HK-2 (cell line): ENCODE measurements around the gene TMEM117.

Experiments used
- DNase-seq: peaks from one replicate; pipeline ENCODE4 v3.0.0-alpha.2; 2018; ENCODE audit not compliant: unreplicated experiment

TMEM117 gene

DNA sequence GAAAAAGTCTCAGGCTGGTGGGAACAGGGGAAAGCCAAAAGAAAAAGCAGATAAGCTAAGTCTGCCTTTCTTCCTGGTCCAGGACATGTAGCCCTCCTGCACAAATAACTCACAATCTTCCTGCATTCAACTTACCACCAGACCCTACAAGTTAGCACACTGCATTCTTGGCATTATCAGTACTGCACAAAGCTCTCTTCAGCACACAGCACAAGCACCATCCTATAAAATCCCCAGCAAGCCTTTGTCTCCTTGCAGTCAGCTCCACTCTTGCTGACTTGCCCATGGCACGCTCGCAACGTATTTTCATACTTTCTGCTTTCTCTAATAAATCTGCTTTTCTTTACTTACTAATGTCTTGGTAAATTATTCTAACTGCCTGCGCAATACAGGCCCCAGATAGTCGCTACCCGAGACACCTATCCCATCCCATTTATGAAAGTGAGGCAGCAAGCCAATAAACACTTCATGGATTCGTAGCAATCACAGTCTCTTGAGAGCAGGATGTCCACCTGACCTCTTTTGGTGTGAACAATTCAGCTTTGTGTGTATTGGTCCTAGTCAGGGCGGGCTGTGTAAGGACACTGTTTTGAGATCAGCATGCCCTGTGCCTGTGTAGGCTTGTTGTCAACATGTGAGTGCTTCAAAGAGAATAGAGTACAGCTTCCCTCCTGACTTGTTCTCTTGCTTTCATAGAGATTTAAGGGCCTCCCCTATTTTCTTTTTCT, 49.0 kb downstream of the TMEM117 start:
- no peak for DNase-seq

DNA sequence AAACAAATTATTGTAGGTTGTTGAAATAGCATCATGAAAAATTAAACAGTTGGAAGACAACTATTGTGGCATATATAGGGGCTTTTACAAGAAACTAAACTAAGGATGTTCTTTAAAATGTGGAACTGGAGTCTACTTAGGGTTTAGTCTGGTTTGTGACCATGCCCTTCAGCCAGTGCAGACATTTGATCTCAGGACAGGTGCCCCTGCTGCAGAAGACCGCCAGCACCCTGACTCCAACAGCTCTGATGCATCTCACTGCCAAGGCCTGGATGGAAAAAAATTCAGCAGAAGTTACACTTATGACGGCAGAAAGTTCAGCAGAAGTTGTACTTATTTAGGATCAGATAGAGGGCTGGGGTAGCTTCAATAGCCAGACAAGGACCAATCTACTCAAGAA, 51.5 kb downstream of the TMEM117 start:
- DNase-seq, result no peak

DNA sequence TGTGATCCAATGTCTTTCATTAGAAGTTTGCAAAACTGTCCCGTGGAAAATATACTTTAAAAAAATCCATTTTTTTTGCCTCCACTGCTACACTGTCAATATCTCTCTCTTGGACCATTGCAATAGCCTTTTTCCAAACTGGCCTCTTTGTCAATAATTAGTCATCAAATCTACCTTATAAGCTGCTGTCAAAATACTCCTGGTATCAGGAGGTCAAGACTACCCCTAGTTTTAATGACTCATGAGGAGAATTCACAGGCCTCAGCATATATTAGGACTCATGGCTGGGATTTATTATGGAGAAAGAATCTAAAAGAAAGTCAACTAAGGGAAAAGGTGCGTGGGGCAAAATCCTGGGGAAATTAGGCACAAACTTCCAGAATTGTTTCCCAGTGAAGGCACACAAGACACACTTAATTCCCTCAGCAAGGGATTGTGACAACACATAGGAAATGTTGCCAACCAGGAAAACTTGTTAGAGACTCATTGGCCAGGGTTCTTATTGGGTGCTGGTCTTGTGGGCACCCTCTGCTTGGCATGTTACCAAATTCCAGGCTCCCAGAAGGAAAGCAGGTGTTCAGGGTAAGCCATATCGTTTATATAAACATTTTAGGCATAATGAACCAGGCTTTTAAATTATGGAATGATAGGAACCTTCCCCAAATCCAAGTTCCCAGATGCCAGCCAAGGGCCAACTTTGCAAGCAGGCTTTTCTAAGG, 56.1 kb downstream of the TMEM117 start:
- DNase-seq, result no peak

DNA sequence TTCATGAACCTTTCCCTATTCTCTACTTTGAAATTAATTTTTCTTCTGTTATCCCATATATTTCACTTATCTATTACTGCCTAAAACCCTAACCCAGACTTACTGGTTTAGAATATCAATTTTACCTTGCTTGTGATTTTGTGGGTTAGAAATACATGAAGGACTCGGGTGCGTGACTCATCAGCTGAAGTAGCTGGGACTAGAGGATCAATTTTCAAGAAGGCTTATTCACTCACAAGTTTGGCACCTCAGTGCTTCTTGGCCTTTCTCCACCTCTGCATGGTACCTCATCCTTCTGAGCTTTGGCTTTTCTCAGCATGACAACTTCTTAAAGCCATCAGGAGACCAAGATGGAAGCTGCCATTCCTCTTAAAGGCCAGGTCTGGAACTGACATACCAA, 57.8 kb downstream of the TMEM117 start:
- DNase-seq, result no peak

DNA sequence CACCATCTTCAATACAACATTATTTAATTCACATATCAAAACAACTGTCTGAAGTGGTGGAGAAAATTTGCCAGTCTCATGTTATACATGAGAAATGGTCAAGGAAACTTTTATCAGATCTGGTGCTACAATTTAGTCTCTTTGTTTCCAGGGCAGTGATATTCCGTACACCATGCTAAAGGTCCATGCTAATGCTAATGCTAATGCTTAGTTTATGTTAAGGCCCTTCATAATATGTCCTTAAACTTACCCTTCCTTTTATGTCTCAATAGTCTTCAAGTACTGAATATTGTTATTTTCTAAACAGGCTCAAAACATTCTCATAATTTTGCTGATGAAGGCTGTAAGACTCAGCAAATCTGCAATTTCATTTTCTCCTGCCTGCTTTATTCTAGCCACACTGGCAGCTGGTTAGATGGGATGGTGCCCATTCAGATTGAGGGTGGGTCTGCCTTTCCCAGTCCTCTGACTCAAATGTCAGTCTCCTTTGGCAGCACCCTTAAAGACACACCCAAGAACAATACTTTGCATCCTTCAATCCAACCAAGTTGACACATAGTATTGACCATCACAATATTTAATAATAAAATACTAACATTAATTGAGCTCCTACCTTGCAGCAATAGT, 59.8 kb downstream of the TMEM117 start:
- DNase-seq, result no peak

DNA sequence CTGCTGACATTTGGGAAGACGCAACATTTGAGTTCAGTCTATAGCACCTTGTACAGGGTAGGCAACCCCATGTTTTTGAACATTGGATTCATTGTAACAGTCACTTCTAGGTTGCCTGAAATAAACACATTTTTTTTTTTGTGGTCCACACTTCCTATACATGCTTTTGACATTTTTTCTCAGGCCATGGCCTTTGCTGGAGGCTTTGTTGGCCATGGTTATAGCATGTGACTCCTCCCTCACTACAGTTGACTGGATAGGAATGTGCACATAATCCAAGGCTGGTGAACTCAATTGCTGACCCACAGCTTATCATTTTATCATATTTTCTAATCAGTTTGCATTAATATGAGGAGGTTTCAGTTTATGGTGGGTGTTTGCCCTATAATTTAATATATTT, 60.6 kb downstream of the TMEM117 start:
- peak; percentile 29 for DNase-seq

DNA sequence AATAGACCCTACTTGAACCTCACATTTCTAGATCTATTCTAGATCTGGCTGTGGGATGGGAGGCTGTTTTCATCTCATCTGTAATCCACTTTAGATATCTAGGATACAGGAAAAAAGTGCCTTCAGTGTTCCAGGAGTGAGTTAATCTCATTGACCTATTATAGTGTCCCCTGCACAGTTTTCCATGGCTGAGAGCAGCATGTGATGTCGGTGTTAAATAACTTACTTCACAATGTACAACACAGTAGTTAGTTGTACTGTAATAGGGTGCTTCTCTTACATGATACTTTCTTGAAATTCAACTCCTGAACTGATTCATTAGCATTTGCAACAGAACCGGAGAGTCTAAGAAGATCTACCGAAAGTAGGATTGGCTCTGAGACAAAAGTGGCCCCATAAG, 62.6 kb downstream of the TMEM117 start:
- DNase-seq, result no peak

DNA sequence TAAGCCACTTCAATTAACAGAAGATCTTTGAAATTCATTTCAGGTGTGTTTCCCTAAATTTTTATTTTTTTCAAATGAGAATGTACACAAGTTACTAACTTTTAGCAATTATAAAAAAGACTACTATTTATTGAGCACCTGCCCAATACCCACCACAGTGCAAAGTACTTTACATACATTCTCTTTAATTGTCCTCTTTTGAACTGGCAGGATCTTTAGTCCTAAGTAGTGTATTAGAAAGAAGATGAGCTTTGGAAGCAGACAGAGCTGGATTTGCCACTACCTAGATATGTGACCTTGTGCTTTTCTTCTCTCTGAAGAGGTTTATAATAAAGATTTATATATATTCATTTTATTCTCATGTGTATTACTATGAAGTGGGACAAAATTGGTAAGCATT, 63.7 kb downstream of the TMEM117 start:
- no peak for DNase-seq

DNA sequence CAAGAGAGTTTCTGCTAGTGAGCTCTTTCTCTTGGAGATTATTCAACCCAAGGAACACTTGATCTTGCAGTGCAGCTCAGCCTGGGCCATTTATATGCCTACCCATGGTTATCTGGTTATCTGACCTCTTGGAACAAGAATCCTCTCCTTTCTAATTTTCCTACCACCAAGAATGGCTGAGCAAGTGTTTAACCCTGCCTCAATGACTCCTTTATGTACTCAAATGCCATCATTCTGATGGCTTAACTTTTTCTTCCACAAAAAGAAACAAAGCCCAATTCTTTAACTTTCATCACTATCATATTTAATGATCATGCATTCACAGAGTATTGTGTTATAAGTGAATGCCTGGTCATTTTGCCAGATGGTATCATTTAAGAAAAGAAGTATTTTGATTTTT, 67.8 kb downstream of the TMEM117 start:
- no peak for DNase-seq

DNA sequence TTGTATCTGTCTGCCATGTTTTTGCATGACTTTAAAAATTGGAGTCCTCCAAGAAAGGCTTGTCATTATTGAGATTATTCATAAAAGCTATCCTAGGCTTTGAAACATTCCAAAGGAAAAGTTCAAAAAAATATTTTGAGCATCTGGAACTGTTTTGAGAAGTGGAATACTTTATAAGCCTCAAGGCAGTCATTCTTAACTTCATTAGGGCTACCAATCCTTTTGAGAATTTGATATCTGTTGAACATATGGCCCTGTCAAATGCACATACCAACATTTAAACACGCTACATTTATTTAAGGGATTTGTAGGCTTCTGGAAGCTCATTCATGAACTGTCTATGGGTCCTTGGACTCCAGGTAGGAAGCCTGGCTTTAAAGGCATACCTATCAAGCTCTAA, 77.0 kb downstream of the TMEM117 start:
- no peak for DNase-seq

DNA sequence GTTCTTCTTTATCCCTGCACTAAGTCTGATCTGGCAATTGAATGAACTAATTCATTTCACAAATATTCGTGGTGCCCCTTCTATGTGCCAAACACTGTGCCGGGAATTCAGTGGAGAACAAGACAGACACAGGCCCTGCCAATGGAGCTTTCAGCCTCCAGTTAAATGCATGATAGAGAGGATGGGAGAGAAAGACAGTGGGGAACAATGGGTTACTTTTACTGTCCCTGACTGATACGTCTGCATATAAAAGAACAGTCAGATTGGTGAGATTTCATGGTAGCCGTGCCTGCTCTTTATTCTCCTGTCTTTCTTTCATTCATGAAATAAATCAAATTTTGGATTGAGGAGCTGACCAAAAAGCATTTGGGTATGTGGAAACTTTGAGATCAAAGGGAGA, 78.5 kb downstream of the TMEM117 start:
- no peak for DNase-seq

DNA sequence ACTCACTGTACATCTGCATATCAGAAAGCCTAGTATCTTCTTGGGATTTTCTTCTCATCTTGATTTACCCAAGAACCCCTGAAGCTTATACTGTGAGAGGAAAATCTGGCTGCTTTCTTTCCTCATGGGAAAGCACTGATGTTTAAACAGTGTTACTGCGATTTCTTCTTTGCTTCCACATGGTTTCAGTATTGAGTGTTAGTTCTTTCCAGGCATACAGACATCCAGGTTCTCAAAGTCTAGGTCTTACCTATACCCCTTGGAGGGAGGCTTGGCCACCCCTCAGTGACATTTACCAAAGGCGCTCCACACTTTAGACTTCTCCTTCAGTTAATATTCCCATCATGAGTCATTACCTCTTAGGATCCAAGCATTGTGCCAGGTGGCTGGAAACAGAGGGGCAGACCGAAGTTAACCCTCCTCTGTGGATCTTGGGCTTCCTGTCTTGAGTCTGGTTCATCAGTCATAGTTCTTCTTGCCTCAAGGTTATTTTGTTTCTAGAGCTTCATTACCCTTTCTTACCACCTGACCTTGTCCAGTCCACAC, 79.1 kb downstream of the TMEM117 start:
- no peak for DNase-seq

DNA sequence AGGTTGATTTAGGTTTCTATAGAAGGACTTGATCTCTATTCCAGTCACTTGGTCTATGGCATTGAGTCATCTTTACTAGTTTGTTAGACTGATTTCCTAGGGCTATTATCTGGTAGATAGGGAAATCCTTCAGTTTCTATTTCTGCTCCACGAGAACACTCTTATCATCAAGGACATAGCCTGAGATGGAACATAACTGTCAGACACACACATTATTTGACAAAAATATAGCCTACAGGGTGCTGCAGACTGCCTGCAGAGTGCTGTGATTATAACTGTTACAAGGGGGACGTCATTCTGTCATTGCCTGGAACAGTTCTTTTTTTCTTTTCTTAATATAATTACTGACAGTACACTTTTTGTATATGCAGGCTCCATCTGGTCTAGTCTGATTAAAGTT, 82.0 kb downstream of the TMEM117 start:
- no peak for DNase-seq

DNA sequence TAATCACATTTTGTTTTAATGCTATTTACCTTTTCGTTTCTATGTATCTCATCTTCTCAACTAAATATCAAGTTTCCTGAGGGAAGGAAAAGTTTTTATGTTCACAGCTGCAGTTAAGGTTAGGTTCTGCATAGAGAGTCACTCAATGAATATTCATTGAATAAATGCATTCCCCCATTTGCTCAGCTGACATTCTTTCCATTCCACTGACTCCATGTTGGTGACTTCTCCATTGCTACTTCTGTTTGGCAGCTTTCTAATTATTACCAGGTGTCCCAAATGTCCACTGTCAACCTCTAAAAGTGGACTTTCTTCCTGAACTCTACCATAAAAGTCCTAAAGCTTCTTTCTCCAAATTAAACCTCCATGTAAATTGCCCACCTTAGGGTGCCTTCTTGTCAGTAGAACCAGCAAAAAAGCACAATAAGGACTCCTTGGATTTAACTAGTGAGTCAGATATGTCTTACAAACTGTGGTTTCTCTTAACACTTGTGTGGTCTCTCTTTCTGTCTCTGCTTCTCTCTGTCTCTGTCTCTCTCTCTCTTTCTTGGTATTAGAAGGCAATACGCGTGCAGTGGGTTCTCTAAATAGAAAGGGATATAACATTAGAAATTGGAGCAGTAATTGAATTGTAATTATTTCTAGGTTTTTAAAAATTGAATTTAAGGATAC, 85.9 kb downstream of the TMEM117 start:
- DNase-seq, result no peak

DNA sequence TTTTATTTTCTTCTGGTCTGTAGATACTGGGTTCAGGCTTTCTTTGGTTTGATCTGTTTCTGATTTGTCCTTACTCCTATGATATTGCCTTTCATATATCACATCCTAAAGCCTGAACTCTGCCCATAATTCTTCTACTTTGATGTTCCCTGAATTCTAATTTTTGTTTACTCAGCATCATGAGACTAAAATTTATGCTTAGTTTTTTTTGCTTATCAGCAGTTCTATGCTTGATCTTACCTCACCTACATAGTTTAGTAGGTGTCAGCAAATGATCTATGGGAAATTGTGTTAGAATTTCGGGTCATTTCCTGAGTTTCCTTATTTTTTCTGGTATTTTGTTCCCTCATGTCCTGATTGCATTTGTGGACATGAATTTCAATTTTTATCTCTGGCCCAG, 94.2 kb downstream of the TMEM117 start:
- DNase-seq, result no peak

DNA sequence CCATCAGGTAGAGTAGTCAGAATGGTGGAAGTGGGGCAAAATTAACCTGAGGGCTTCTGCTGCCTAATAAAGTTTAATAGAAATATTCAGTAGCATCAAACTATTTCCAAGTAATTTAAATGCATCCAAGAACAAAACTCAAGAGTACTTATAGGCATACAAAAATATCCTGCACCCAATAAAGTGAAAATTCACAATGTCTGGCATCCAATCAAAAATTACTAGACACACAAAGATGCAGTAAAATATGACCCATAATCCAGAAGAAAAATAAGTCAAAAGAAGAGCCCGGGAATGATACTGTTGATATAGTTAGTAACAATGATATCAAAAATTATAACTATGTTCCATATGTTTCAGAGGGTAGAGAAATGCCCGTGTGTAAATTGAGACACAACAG, 95.3 kb downstream of the TMEM117 start:
- no peak for DNase-seq

DNA sequence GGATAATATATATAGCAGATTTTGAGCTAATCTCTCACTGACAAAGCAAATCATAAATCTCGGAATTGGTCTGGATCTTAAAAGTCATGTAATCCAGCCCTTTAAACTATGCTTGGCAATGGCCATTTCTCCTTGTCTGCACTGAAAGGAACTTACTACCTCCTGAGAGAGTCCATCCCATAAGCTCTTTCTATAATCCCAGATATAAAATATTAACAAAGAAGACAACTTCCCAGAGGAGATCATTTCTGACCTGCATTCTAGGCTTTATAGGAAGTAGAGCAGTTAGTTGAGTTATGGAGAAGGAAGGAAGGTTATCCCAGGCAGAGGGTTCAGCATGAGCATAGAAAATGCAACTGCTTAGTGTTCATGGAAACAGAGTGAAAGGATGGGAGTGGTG, 99.7 kb downstream of the TMEM117 start:
- DNase-seq, result no peak

DNA sequence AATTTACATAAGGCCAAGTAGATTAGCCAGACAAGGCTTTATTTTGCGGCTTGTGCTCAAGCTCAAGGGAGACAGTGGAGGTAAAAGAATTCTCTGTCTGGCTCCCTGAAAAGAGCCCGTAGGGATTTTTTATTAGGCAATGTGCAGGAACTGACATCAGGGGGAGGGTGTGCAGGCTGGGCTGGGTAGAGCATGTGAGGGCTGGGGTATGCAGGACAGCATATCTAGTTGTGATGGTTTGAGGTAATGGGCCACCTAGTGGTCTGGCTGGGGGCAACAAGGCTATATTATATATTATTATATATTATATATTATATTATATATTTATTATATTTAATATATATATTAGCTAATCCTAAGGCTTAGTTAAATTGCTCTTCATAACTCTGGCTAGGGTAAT, 102.1 kb downstream of the TMEM117 start:
- peak; percentile 2 for DNase-seq

DNA sequence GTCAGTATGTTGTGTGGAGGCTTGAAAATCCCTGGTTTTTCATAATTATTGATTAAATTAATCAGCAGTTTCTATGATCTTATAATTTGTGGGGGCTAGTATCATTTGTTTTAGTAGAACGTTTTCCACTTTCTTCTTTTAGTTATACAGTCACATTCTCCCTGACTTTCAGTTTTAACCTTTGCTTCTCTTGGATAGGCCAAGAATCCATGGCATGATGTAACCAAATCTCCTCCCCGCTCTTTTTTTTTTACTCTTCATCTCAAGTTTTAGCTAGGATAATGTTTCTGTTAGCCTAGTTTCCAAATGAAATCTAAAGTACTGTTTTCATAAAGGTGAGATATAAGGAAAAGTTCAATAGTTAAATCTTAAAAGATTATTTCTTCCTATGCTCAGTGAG, 106.5 kb downstream of the TMEM117 start:
- DNase-seq, result no peak

DNA sequence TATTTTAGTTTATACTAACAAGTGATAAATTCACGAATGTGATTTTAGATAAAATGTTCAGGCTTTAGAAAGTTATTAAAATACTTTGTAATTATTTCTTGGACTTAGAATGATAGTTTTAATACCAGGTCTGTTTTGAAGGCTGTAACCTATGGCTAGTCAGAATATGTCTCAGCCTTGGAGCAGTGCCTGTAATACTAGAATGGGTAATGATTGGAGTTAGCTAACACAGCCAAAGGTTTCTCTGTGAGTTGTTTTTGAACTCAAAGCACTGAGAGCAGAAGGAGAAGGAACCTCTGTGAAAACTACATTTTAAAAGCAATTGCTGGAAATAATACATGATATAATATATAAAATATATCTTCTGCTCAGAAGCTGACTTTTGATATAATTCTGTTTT, 110.1 kb downstream of the TMEM117 start:
- no peak for DNase-seq

DNA sequence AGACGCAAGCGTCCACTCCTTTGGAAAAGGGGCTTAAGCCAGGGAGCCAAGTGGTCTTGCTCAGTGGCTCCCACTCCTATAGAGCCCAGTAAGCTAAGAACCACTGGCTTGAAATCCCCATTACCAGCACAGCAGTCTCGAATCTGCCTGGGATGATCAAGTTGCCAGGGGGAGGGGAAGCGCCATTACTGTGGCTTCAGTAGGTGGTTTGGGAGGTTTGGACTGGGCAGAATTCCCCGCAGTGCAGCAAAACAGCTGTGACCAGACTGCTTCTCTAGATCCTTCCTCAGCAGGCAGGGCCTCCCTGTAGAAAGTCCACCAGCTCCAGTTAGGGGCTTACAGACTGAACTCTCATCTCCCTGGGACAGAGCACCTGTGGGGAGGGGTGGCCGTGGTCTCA, 115.4 kb downstream of the TMEM117 start:
- DNase-seq, result no peak

DNA sequence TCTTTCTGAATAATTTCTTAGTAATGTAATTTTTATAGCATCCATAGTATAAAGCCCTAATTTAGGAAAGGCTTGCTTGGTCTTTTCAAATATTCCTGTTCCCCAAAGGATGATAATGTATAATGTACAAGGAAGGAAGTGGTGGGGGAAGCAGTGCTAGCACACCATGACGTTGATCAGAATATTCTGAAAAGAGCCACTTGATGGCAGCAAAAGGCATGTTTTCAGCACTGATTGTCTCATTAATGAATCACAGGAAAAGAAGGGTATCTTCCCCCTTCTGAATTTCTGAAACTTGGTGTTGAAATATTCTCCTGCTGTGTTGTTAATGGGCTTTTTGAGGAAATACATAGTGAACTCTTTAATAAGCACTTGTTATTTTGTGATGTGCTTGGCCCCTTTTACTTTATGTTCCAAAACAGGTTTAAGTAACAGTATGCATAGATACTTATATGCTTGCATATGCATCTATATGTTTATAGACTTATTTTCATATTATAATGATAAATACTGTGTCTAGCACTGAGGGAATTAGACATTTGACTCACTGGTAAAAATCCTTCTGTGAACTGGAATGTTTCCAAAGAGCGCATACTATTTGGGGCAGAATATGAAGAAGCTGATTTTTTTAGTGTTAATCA, 122.0 kb downstream of the TMEM117 start:
- no peak for DNase-seq
